Neural crest cell (in vitro differentiated cells): Measurements from ENCODE around the gene PIP5K1B. TPM values are rescaled to one million over a fixed set of nuclear protein-coding genes. Genes with fewer than 3 reads are reported as not detected.

Experiments used
- DNase-seq: peaks from one replicate; pipeline ENCODE4 v3.0.0; 2021; ENCODE audit warnings: low read depth, mixed read lengths, low spot score
- H3K27ac Mint-ChIP-seq: one replicate; pipeline ENCODE4 v1.8.0; 2021; ENCODE audit warnings: mild to moderate bottlenecking, mixed read lengths; ENCODE audit not compliant: unreplicated experiment
- H3K27me3 Mint-ChIP-seq: 2 replicates; pipeline ENCODE4 v1.8.0; 2021; ENCODE audit warnings: low read depth, mild to moderate bottlenecking, mixed read lengths
- H3K36me3 Mint-ChIP-seq: 2 replicates; pipeline ENCODE4 v1.8.0; 2021; ENCODE audit warnings: low read depth, mild to moderate bottlenecking, mixed read lengths
- H3K4me1 Mint-ChIP-seq: 2 replicates; pipeline ENCODE4 v1.8.0; 2021; ENCODE audit warnings: mixed read lengths
- H3K4me3 Mint-ChIP-seq: one replicate; pipeline ENCODE4 v1.8.0; 2021; ENCODE audit warnings: mild to moderate bottlenecking, mixed read lengths
- H3K9me3 Mint-ChIP-seq: 2 replicates; pipeline ENCODE4 v1.8.0; 2021; ENCODE audit warnings: mixed read lengths
- CTCF ChIP-seq: fragments of 200-600 bp; sonication (generic); conservative IDR thresholded peaks from 2 replicates; pipeline ENCODE4 v1.5.0; 2021; ENCODE audit warnings: antibody characterized with exemption, mild to moderate bottlenecking
- total RNA-seq: library from RNA; stranded (reverse); gene quantifications from 2 replicates; pipeline ENCODE4 v1.2.1, GENCODE V29; 2021

The PIP5K1B gene
- total RNA-seq, 1 donor from 2014 or later = 5.9 TPM

GRCh38 chr9:68744426-68744825 lies 39.4 kb downstream of the PIP5K1B start:
- Mint-ChIP-seq H3K27ac (no peak overlapping the region), H3K9me3 (no peaks in the 10 kb centered on the region), H3K4me1 (peaks cover 8% of the 10 kb centered on the region), H3K36me3 (no peaks in the 10 kb centered on the region), H3K27me3 (no peaks in the 10 kb centered on the region), H3K4me3 (no peak overlapping the region)
- no peak for TF ChIP-seq CTCF
- no peak for DNase-seq

- Mint-ChIP-seq H3K36me3 (no peaks in the 10 kb centered on the region), H3K27ac (no peak overlapping the region), H3K9me3 (no peaks in the 10 kb centered on the region), H3K4me1 (peaks cover 17% of the 10 kb centered on the region), H3K4me3 (no peak overlapping the region), H3K27me3 (no peaks in the 10 kb centered on the region)
- no peak for DNase-seq
- TF ChIP-seq CTCF = no peak
Measured at GRCh38 chr9:68746525-68746924, 41.5 kb downstream of the PIP5K1B start.

- no peak overlapping the region for H3K27ac Mint-ChIP-seq
- no peak overlapping the region for H3K4me3 Mint-ChIP-seq
- no peaks in the 10 kb centered on the region for H3K27me3 Mint-ChIP-seq
Measured at GRCh38 chr9:68747043-68747533, 42.0 kb downstream of the PIP5K1B start.

GRCh38 chr9:68749135-68749534 lies 44.1 kb downstream of the PIP5K1B start:
- peaks cover 3% of the 10 kb centered on the region for H3K27me3 Mint-ChIP-seq
- no peak for DNase-seq
- peaks cover 12% of the 10 kb centered on the region for H3K4me1 Mint-ChIP-seq
- H3K27ac Mint-ChIP-seq = no peak overlapping the region
- H3K4me3 Mint-ChIP-seq = no peak overlapping the region
- no peak for TF ChIP-seq CTCF
- H3K9me3 Mint-ChIP-seq = no peaks in the 10 kb centered on the region
- no peaks in the 10 kb centered on the region for H3K36me3 Mint-ChIP-seq

More at GRCh38 chr9:68747043-68747533, 42.0 kb downstream of the PIP5K1B start:
- Mint-ChIP-seq H3K4me1 (peaks cover 17% of the 10 kb centered on the region), H3K36me3 (no peaks in the 10 kb centered on the region), H3K9me3 (no peaks in the 10 kb centered on the region)
- no peak for DNase-seq
- TF ChIP-seq CTCF = no peak

GRCh38 chr9:68749579-68750159 lies 44.6 kb downstream of the PIP5K1B start:
- Mint-ChIP-seq H3K36me3 (no peaks in the 10 kb centered on the region), H3K4me1 (peaks cover 12% of the 10 kb centered on the region), H3K9me3 (no peaks in the 10 kb centered on the region), H3K4me3 (no peak overlapping the region), H3K27me3 (peaks cover 3% of the 10 kb centered on the region), H3K27ac (no peak overlapping the region)
- TF ChIP-seq CTCF = no peak
- no peak for DNase-seq
